WTC11 (cell line): ENCODE data around the gene MIEF2. TPM values are rescaled to one million over a fixed set of nuclear protein-coding genes. Genes with fewer than 3 reads are reported as not detected.

Experiments used
- ATAC-seq: fragments of 200-7000 bp; cut with Tn5 transposase; 2 replicates; pipeline ENCODE4 v1.10.0; 2021; ENCODE audit warnings: mild to moderate bottlenecking, moderate library complexity
- CTCF ChIA-PET: fragments of 300-600 bp; sonication (Branson Sonifier 250); formaldehyde crosslinking; loops from one replicate; lab custom pipeline; 2021; ENCODE audit warnings: antibody characterized with exemption; lab: Charles Lee
- POLR2A ChIA-PET: fragments of 350-600 bp; sonication (Branson Sonifier 250); formaldehyde crosslinking; loops from one replicate; lab custom pipeline; 2021; ENCODE audit warnings: antibody characterized with exemption; lab: Charles Lee
- DNase-seq: peaks from one replicate; pipeline ENCODE4 v3.0.0; 2021; ENCODE audit warnings: low spot score
- H3K27ac Mint-ChIP-seq: 2 replicates; pipeline ENCODE4 v1.8.0; 2021; ENCODE audit warnings: mixed read lengths
- H3K27me3 Mint-ChIP-seq: 2 replicates; pipeline ENCODE4 v1.8.0; 2021; ENCODE audit warnings: low read depth, mild to moderate bottlenecking, moderate library complexity, mixed read lengths
- H3K36me3 Mint-ChIP-seq: 2 replicates; pipeline ENCODE4 v1.8.0; 2021; ENCODE audit warnings: mixed read lengths
- H3K4me1 Mint-ChIP-seq: 2 replicates; pipeline ENCODE4 v1.8.0; 2022; ENCODE audit warnings: mixed read lengths
- H3K4me3 Mint-ChIP-seq: 2 replicates; pipeline ENCODE4 v1.8.0; 2021; ENCODE audit warnings: mild to moderate bottlenecking, moderate library complexity, mixed read lengths
- H3K9me3 Mint-ChIP-seq: 2 replicates; pipeline ENCODE4 v1.8.0; 2021; ENCODE audit warnings: mixed read lengths
- ATF1 ChIP-seq: sonication (generic); formaldehyde crosslinking; IDR thresholded peaks from 2 replicates; pipeline ENCODE4 v1.8.1; 2023; ENCODE audit warnings: mild to moderate bottlenecking, moderate library complexity, missing genetic modification reagents
- ATF3 ChIP-seq: sonication (generic); formaldehyde crosslinking; conservative IDR thresholded peaks from 2 replicates; pipeline ENCODE4 v1.8.1; 2022; ENCODE audit warnings: mild to moderate bottlenecking, missing genetic modification reagents
- EMX1 ChIP-seq: fragments of 250-450 bp; sonication (Bioruptor Pico); IDR thresholded peaks from 2 replicates; pipeline ENCODE4 v1.8.0; 2021; ENCODE audit warnings: mild to moderate bottlenecking
- ERG ChIP-seq: fragments of 250-450 bp; sonication (Bioruptor Pico); IDR thresholded peaks from 2 replicates; pipeline ENCODE4 v1.8.0; 2021; ENCODE audit warnings: mild to moderate bottlenecking
- ETV6 ChIP-seq: sonication (generic); formaldehyde crosslinking; IDR thresholded peaks from 2 replicates; pipeline ENCODE4 v1.8.1; 2022; ENCODE audit warnings: mild to moderate bottlenecking, missing genetic modification reagents
- FOXJ3 ChIP-seq: sonication (generic); formaldehyde crosslinking; IDR thresholded peaks from 2 replicates; pipeline ENCODE4 v1.9.0; 2021; ENCODE audit warnings: missing genetic modification reagents, mild to moderate bottlenecking, borderline replicate concordance
- FOXK1 ChIP-seq: sonication (generic); formaldehyde crosslinking; IDR thresholded peaks from 2 replicates; pipeline ENCODE4 v1.8.0; 2022; ENCODE audit warnings: mild to moderate bottlenecking, moderate library complexity, missing genetic modification reagents
- FOXP1 ChIP-seq: sonication (generic); formaldehyde crosslinking; IDR thresholded peaks from 2 replicates; pipeline ENCODE4 v1.8.0; 2022; ENCODE audit warnings: missing genetic modification reagents, mild to moderate bottlenecking, moderate library complexity, borderline replicate concordance
- GABPB1 ChIP-seq: sonication (generic); formaldehyde crosslinking; IDR thresholded peaks from 2 replicates; pipeline ENCODE4 v1.8.1; 2023; ENCODE audit warnings: mild to moderate bottlenecking, missing genetic modification reagents
- JAZF1 ChIP-seq: fragments of 250-450 bp; sonication (Bioruptor Pico); IDR thresholded peaks from 2 replicates; pipeline ENCODE4 v1.9.0; 2021; ENCODE audit warnings: moderate library complexity, mild to moderate bottlenecking, inconsistent platforms
- KAT7 ChIP-seq: sonication (generic); formaldehyde crosslinking; IDR thresholded peaks from 2 replicates; pipeline ENCODE4 v1.8.1; 2023; ENCODE audit warnings: missing genetic modification reagents, mild to moderate bottlenecking, borderline replicate concordance
- MXD4 ChIP-seq: fragments of 250-450 bp; sonication (Bioruptor Pico); IDR thresholded peaks from 2 replicates; pipeline ENCODE4 v1.8.0; 2021; ENCODE audit warnings: mild to moderate bottlenecking, moderate library complexity, borderline replicate concordance
- MYBL2 ChIP-seq: sonication (generic); formaldehyde crosslinking; IDR thresholded peaks from 2 replicates; pipeline ENCODE4 v1.8.1; 2023; ENCODE audit warnings: mild to moderate bottlenecking, moderate library complexity, missing genetic modification reagents
- NFATC4 ChIP-seq: fragments of 250-450 bp; sonication (Bioruptor Pico); IDR thresholded peaks from 2 replicates; pipeline ENCODE4 v1.9.0; 2021; ENCODE audit warnings: mild to moderate bottlenecking
- NFYB ChIP-seq: sonication (generic); formaldehyde crosslinking; conservative IDR thresholded peaks from 2 replicates; pipeline ENCODE4 v1.8.0; 2022; ENCODE audit warnings: low read depth, missing genetic modification reagents
- NR2C2 ChIP-seq: sonication (generic); formaldehyde crosslinking; IDR thresholded peaks from 2 replicates; pipeline ENCODE4 v1.8.0; 2022; ENCODE audit warnings: mild to moderate bottlenecking, missing genetic modification reagents
- RELA ChIP-seq: sonication (generic); formaldehyde crosslinking; IDR thresholded peaks from 2 replicates; pipeline ENCODE4 v1.8.1; 2022; ENCODE audit warnings: missing genetic modification reagents, mild to moderate bottlenecking, borderline replicate concordance
- SMAD4 ChIP-seq: sonication (generic); formaldehyde crosslinking; IDR thresholded peaks from 2 replicates; pipeline ENCODE4 v1.8.0; 2022; ENCODE audit warnings: mild to moderate bottlenecking, missing genetic modification reagents
- SP1 ChIP-seq: sonication (generic); formaldehyde crosslinking; conservative IDR thresholded peaks from 2 replicates; pipeline ENCODE4 v1.8.1; 2022; ENCODE audit warnings: missing genetic modification reagents
- ZBTB21 ChIP-seq: sonication (generic); formaldehyde crosslinking; IDR thresholded peaks from 2 replicates; pipeline ENCODE4 v1.8.1; 2023; ENCODE audit warnings: mild to moderate bottlenecking, missing genetic modification reagents, borderline replicate concordance
- ZNF232 ChIP-seq: sonication (generic); formaldehyde crosslinking; IDR thresholded peaks from 2 replicates; pipeline ENCODE4 v1.8.0; 2022; ENCODE audit warnings: mild to moderate bottlenecking, missing genetic modification reagents
- ZNF263 ChIP-seq: sonication (generic); formaldehyde crosslinking; IDR thresholded peaks from 2 replicates; pipeline ENCODE4 v1.8.1; 2022; ENCODE audit warnings: low read depth, mild to moderate bottlenecking, moderate library complexity, missing genetic modification reagents
- ZNF423 ChIP-seq: fragments of 250-450 bp; sonication (Bioruptor Pico); IDR thresholded peaks from 2 replicates; pipeline ENCODE4 v2.1.2; 2022; ENCODE audit warnings: mild to moderate bottlenecking, moderate library complexity
- ZNF532 ChIP-seq: fragments of 250-450 bp; sonication (Bioruptor Pico); IDR thresholded peaks from 2 replicates; pipeline ENCODE4 v1.9.0; 2021; ENCODE audit warnings: mild to moderate bottlenecking, borderline replicate concordance
- ZNF671 ChIP-seq: fragments of 250-450 bp; sonication (Bioruptor Pico); IDR thresholded peaks from 2 replicates; pipeline ENCODE4 v1.8.0; 2021; ENCODE audit warnings: mild to moderate bottlenecking
- total RNA-seq: library from RNA; stranded (reverse); gene quantifications from 3 replicates; pipeline ENCODE4 v1.2.3, GENCODE V29; 2021
- TF ChIP-seq, protein P1 (sequence below): sonication (generic); formaldehyde crosslinking; IDR thresholded peaks from 2 replicates; pipeline ENCODE4 v1.8.0; 2022; ENCODE audit warnings: mild to moderate bottlenecking, missing genetic modification reagents

The MIEF2 gene
- total RNA-seq, 1 experiment from 2014 or later = 18.8 TPM

- Mint-ChIP-seq H3K9me3 (no peaks in the 10 kb centered on the region), H3K36me3 (peaks cover 11% of the 10 kb centered on the region), H3K4me1 (peaks cover 8% of the 10 kb centered on the region), H3K27me3 (no peaks in the 10 kb centered on the region), H3K27ac (peak overlapping the region; percentile 93), H3K4me3 (no peak overlapping the region)
- POLR2A ChIA-PET = interaction anchor here (1.2 kb wide), 1 partner anchor 115 kb away, joined by 3 read pairs; no protein-coding TSS in a partner anchor
- CTCF ChIA-PET = interaction anchor here (0.5 to 1.8 kb wide), 5 partner anchors 13 to 1590 kb away, joined by 3 to 9 read pairs (median 4); no protein-coding TSS in a partner anchor
- DNase-seq (peak; percentile 58), ATAC-seq (peak; percentile 86)
- TF ChIP-seq GABPB1 (CRISPR knock-in tag) (peak; percentile 18; the same call in 1 of the 2 replicates), ETV6 (0 out of 2 replicates have a peak, but pooled peaks have one; percentile 24), NFATC4 (CRISPR knock-in tag) (no peak)
These were observed 7.7 kb downstream of the MIEF2 start for GRCh38 chr17:18267927-18268711.

- no peaks in the 10 kb centered on the region for H3K9me3 Mint-ChIP-seq
- POLR2A ChIA-PET = interaction anchor here (1.9 kb wide), 1 partner anchor 13 kb away, joined by 6 read pairs; no protein-coding TSS in a partner anchor
These were observed 9.8 kb downstream of the MIEF2 start for GRCh38 chr17:18270046-18270931.

DNA sequence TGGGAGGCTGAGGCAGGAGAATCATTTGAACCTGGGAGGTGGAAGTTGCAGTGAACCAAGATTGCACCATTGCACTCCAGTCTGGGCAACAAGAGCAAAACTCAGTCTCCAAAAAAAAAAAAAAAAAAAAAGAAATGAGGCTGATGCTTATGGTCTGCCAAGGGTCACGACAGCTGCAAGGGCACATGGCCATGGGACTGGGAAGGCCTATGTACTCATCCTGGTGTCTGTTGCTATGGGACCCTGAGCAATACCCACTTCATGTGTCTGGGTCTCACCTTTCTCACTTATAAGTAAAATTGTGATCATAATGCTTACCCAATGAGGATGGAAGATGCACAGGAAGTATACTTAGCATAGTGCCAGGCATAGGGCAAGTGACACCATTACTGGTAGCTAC lies 16.6 kb downstream of the MIEF2 start:
- no peaks in the 10 kb centered on the region for H3K9me3 Mint-ChIP-seq
- no peak for TF ChIP-seq ZNF532 (CRISPR knock-in tag)
- no peak for TF ChIP-seq ZNF671 (CRISPR knock-in tag)
- no peak for TF ChIP-seq FOXK1
- no peak for TF ChIP-seq JAZF1
- no peak for TF ChIP-seq ERG
- TF ChIP-seq KAT7 (CRISPR knock-in tag) = no peak
- no peak for TF ChIP-seq NFATC4 (CRISPR knock-in tag)
- no peak for TF ChIP-seq ATF3 (CRISPR knock-in tag)
- TF ChIP-seq, protein P1, sequence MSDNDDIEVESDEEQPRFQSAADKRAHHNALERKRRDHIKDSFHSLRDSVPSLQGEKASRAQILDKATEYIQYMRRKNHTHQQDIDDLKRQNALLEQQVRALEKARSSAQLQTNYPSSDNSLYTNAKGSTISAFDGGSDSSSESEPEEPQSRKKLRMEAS (CRISPR knock-in tag) = no peak
- no peak for TF ChIP-seq ZNF423
- TF ChIP-seq RELA (CRISPR knock-in tag) = no peak
- TF ChIP-seq MXD4 = no peak
- TF ChIP-seq GABPB1 (CRISPR knock-in tag) = no peak
- no peak for TF ChIP-seq EMX1
- peaks cover 56% of the 10 kb centered on the region for H3K36me3 Mint-ChIP-seq
- no peaks in the 10 kb centered on the region for H3K4me1 Mint-ChIP-seq
- H3K4me3 Mint-ChIP-seq = no peak overlapping the region
- CTCF ChIA-PET = interaction anchor here (0.7 kb wide), 1 partner anchor 13 kb away, joined by 3 read pairs; no protein-coding TSS in a partner anchor
- ATAC-seq (no peak), DNase-seq (no peak)
- H3K27ac Mint-ChIP-seq = no peak overlapping the region
- no peaks in the 10 kb centered on the region for H3K27me3 Mint-ChIP-seq
- POLR2A ChIA-PET = no interaction called here

More at GRCh38 chr17:18270046-18270931, 9.8 kb downstream of the MIEF2 start:
- DNase-seq = no peak
- H3K27ac Mint-ChIP-seq = no peak overlapping the region; the same call in 1 of the 2 replicates
- 0 out of 2 replicates have a peak, but pooled peaks have one; percentile 6 for ATAC-seq
- H3K4me1 Mint-ChIP-seq = peaks cover 8% of the 10 kb centered on the region
- TF ChIP-seq ZNF263 (no peak), FOXP1 (CRISPR knock-in tag) (no peak), KAT7 (CRISPR knock-in tag) (no peak), NFYB (CRISPR knock-in tag) (no peak), NR2C2 (CRISPR knock-in tag) (no peak), ATF1 (CRISPR knock-in tag) (no peak), FOXJ3 (CRISPR knock-in tag) (no peak), SP1 (CRISPR knock-in tag) (no peak), ZNF232 (CRISPR knock-in tag) (no peak), MYBL2 (CRISPR knock-in tag) (no peak), SMAD4 (CRISPR knock-in tag) (no peak), ZBTB21 (no peak)
- TF ChIP-seq, protein P1 (CRISPR knock-in tag) = no peak
- H3K36me3 Mint-ChIP-seq = peaks cover 9% of the 10 kb centered on the region
- CTCF ChIA-PET = interaction anchor here (0.9 kb wide), 1 partner anchor 23 kb away, joined by 5 read pairs; no protein-coding TSS in a partner anchor
- no peaks in the 10 kb centered on the region for H3K27me3 Mint-ChIP-seq
- no peak overlapping the region for H3K4me3 Mint-ChIP-seq
